Uterus (tissue), 4 donors: Measurements from ENCODE around the gene ZNF205. TPM values are rescaled to one million over a fixed set of nuclear protein-coding genes. Genes with fewer than 3 reads are reported as not detected.
"Not testable (repeated sequence)": the region's sequence is repeated elsewhere in the genome, so short reads cannot be mapped to it uniquely, and the experiment has no call there.

Experiments
- DNase-seq, 2 donors: peaks; one replicate each; pipeline ENCODE4 v3.0.0-alpha.2; 2019 to 2020
- H3K27ac ChIP-seq, 2 donors: fragments of 200-600 bp; sonication (generic); 1 replicate in 1 of 2; 2 replicates in 1 of 2; pipeline ENCODE4 v1.5.1; 2016 to 2018
- H3K27me3 ChIP-seq, 2 donors: fragments of 200-600 bp; sonication (generic); one replicate each; pipeline ENCODE4 v1.5.1; 2018 to 2019; ENCODE audit warnings: control low read depth in 1 of 2
- H3K36me3 ChIP-seq, 2 donors: fragments of 200-600 bp; sonication (generic); one replicate each; pipeline ENCODE4 v1.5.1; 2019; ENCODE audit warnings: control low read depth in 1 of 2
- H3K4me1 ChIP-seq, 2 donors: fragments of 200-600 bp; sonication (generic); one replicate each; pipeline ENCODE4 v1.5.1; 2018 to 2019; ENCODE audit warnings: control low read depth in 1 of 2
- H3K4me3 ChIP-seq, 2 donors: fragments of 200-600 bp; sonication (generic); 1 replicate in 1 of 2; 2 replicates in 1 of 2; pipeline ENCODE4 v1.5.1; 2018 to 2019; ENCODE audit warnings: mild to moderate bottlenecking in 1 of 2
- H3K9me3 ChIP-seq, 2 donors: fragments of 200-600 bp; sonication (generic); one replicate each; pipeline ENCODE4 v1.5.1; 2019; ENCODE audit warnings: control low read depth in 1 of 2
- POLR2A ChIP-seq, 2 donors: fragments of 450-650 bp; IDR thresholded peaks; one replicate each; pipeline ENCODE4 v1.6.1; 2016; ENCODE audit warnings: antibody characterized with exemption in 2 of 2, mild to moderate bottlenecking in 1 of 2, moderate library complexity in 1 of 2
- intact Hi-C: fragments of 100-400 bp; cut with DNase I; formaldehyde crosslinking; loops from one replicate; pipeline ENCODE4 v1.15.1; 2023; ENCODE audit warnings: low total_unique reads
- total RNA-seq, 4 donors: library from RNA; depleted of rRNA in 3 of 4; stranded (reverse); fragments of >200 nt in 3 of 4; gene quantifications; one replicate each; pipeline versions ENCODE4 v1.1.0 to v1.2.4, GENCODE V29; 2014 to 2023
- TF ChIP-seq, protein P1 (sequence below), 4 experiments: fragments of 200-600 bp in 2 of 4; fragments of 450-650 bp in 2 of 4; sonication (generic) in 2 of 4; IDR thresholded peaks; one replicate each; pipeline ENCODE4 v1.5.1; 2016 to 2019; ENCODE audit warnings: antibody characterized with exemption in 4 of 4, mild to moderate bottlenecking in 2 of 4, moderate library complexity in 1 of 4
- donor health status: DM: yes; HTN: yes; CAD: no.

Gene ZNF205
- total RNA-seq, 4 donors from 2014 or later = 12.9 to 26.9 (median 18.3) TPM

DNA sequence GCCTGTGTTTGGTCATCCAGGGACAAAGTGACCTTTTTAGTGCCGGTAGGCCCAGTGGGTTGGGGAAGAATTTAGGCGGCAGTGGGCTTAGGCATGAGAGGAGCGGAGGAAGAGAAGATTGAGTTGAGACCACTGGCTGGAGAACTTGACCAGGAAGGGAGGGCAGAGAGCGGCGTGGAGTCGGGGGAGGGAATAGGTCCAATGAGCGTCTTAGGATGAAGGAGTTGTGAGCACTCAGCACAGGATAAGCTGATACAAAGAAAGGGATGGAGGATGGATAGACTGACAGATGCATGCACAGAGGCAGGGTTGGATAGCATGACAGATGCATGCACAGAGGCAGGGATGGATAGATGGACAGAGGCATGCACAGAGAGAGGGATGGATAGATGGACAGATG is 38.9 kb upstream of the ZNF205 start:
- Histone ChIP-seq H3K27me3 (no peaks in the 10 kb centered on the region), H3K36me3 (no peaks in the 10 kb centered on the region), H3K27ac (no peak overlapping the region), H3K4me1 (no peaks in the 10 kb centered on the region), H3K9me3 (no peaks in the 10 kb centered on the region), H3K4me3 (no peak overlapping the region)
- intact Hi-C loops = no loop called here
- TF ChIP-seq, protein P1, sequence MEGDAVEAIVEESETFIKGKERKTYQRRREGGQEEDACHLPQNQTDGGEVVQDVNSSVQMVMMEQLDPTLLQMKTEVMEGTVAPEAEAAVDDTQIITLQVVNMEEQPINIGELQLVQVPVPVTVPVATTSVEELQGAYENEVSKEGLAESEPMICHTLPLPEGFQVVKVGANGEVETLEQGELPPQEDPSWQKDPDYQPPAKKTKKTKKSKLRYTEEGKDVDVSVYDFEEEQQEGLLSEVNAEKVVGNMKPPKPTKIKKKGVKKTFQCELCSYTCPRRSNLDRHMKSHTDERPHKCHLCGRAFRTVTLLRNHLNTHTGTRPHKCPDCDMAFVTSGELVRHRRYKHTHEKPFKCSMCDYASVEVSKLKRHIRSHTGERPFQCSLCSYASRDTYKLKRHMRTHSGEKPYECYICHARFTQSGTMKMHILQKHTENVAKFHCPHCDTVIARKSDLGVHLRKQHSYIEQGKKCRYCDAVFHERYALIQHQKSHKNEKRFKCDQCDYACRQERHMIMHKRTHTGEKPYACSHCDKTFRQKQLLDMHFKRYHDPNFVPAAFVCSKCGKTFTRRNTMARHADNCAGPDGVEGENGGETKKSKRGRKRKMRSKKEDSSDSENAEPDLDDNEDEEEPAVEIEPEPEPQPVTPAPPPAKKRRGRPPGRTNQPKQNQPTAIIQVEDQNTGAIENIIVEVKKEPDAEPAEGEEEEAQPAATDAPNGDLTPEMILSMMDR (IDR thresholded peaks at IDR 0.05) = no peak
- TF ChIP-seq POLR2A (IDR thresholded peaks at IDR 0.05) = no peak
- no peak for DNase-seq

DNA sequence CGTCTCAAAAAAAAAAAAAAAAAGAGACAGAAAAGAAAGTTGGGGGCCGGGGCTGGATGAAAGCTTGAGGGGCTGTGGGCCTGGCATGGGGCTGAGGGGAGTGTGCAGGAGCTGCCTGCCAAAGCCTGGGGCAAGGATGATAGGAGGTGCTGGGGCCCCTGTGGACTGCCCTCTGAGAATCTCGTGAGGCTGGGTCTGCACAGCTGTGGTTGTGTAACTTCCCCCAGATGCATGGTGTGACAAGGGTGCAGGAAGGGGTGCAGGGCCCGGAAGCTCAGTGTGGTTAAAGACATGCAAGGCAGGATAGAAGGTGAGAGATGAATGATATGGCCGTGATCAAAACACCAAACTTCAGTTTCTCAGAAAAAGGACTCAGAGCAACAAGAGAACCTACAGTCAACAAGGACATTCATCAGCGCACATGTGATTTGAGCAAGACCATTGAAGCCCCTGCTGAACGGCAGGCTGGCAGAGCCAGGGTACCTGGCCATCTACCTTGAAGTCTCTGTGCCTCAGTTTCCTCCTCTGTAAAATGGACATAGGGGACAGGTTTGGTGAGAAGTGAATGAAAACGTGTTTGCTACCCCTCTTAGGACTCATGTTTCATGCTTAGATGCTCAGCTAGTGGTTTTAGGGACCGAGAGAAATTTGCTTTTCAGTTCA is 37.4 kb upstream of the ZNF205 start:
- no peaks in the 10 kb centered on the region for H3K36me3 ChIP-seq
- H3K9me3 ChIP-seq = no peaks in the 10 kb centered on the region
- H3K27ac ChIP-seq = no peak overlapping the region
- TF ChIP-seq, protein P1 (IDR thresholded peaks at IDR 0.05) = no peak
- no peak for TF ChIP-seq POLR2A (IDR thresholded peaks at IDR 0.05)
- H3K27me3 ChIP-seq = no peaks in the 10 kb centered on the region
- DNase-seq = no peak
- intact Hi-C loops = no loop called here
- H3K4me3 ChIP-seq = no peak overlapping the region
- H3K4me1 ChIP-seq = no peaks in the 10 kb centered on the region

DNA sequence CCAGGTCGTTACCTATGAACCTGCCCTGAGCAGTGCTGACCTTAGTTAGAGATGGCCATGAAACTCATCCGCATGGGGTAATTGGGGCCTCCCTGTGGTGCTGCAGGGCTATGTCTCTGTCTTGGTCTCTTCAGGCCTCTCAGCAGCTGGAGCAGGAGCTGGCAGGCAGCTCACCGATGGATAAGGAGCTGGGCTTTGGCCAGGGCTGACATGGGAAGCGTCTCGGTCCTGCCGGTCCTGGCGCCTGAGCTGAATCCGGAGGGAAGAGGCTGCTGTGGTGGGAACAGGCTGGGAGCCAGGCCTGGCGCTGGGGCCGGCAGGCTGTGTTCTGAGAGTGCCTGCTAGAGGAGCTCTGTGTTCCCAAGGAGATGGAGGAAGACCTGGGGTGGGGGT is 36.9 kb upstream of the ZNF205 start:
- H3K4me1 ChIP-seq = no peaks in the 10 kb centered on the region
- no peak for DNase-seq
- TF ChIP-seq, protein P1 (IDR thresholded peaks at IDR 0.05) = no peak
- TF ChIP-seq POLR2A (IDR thresholded peaks at IDR 0.05) = no peak
- H3K9me3 ChIP-seq = no peaks in the 10 kb centered on the region
- intact Hi-C loops = no loop called here
- H3K27me3 ChIP-seq = no peaks in the 10 kb centered on the region
- H3K4me3 ChIP-seq = no peak overlapping the region
- no peaks in the 10 kb centered on the region for H3K36me3 ChIP-seq
- no peak overlapping the region for H3K27ac ChIP-seq

DNA sequence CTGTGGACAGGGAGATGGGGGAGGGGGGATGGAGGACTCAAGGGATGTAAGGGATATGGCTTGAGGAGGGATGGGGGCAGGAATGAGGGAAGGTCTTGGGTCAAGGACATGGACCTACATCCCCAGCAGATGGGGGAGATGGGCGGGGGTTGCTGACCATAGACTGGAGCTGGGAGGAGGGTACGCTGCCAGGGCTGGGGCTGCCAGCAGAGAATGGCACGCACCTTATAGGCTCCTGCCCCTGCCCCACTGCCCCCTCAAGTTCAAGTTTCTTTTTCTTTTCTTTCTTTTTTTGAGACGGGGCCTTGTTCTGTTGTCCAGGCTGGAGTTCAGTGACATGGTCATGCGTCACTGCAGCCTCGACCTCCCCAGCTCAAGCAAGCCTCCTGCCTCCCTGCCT is 36.4 kb upstream of the ZNF205 start:
- H3K27me3 ChIP-seq, H3K36me3 ChIP-seq, H3K27ac ChIP-seq, H3K4me1 ChIP-seq, DNase-seq, intact Hi-C loops, H3K9me3 ChIP-seq, H3K4me3 ChIP-seq: not testable (repeated sequence)

DNA sequence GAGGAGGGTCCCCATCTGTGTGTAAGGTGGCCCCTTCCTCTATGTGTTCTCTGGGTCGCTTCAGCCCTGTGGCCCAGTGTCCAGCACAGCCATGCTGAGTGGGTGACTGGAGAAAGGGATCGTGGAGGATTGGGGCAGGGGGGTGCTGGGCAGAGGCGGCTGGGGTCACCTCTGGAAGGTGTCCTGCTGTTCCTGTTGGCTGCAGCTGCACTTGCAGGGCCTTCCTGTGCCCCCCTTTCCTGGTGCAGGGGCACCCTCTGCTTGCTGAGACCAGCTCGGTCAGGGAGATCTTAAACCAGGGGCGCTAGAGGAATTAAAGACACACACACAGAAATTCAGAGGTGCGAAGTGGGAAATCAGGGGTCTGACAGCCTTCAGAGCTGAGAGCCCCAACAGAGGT is 35.8 kb upstream of the ZNF205 start:
- Histone ChIP-seq H3K4me1 (no peaks in the 10 kb centered on the region), H3K36me3 (no peaks in the 10 kb centered on the region), H3K4me3 (no peak overlapping the region), H3K9me3 (no peaks in the 10 kb centered on the region), H3K27me3 (no peaks in the 10 kb centered on the region), H3K27ac (no peak overlapping the region)
- DNase-seq = no peak
- TF ChIP-seq, protein P1 (IDR thresholded peaks at IDR 0.05) = no peak
- no peak for TF ChIP-seq POLR2A (IDR thresholded peaks at IDR 0.05)
- intact Hi-C loops = no loop called here

DNA sequence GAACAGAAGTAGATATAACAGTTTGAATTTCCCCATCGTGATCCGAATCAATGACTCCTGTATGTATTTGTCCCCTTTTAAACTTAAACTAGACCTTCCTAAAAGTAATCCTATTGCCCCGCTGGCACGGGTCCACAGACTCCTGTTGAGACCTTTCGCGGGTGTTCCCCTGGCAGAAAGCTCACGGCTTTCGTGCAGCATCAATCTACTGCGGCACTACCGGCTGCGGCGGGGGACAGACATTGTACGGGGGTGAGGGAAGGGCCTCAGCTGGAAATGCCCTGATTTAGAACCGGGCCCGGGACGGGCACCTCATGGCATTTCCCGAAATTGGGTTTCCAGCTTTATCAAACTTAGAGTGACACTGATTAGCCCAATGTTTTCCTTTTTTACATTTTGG is 32.4 kb upstream of the ZNF205 start:
- Histone ChIP-seq H3K4me3 (no peak overlapping the region), H3K4me1 (no peaks in the 10 kb centered on the region), H3K36me3 (no peaks in the 10 kb centered on the region), H3K27me3 (no peaks in the 10 kb centered on the region), H3K9me3 (no peaks in the 10 kb centered on the region), H3K27ac (no peak overlapping the region)
- no peak for DNase-seq
- TF ChIP-seq, protein P1 (IDR thresholded peaks at IDR 0.05) = no peak
- TF ChIP-seq POLR2A (IDR thresholded peaks at IDR 0.05) = no peak
- intact Hi-C loops = no loop called here

DNA sequence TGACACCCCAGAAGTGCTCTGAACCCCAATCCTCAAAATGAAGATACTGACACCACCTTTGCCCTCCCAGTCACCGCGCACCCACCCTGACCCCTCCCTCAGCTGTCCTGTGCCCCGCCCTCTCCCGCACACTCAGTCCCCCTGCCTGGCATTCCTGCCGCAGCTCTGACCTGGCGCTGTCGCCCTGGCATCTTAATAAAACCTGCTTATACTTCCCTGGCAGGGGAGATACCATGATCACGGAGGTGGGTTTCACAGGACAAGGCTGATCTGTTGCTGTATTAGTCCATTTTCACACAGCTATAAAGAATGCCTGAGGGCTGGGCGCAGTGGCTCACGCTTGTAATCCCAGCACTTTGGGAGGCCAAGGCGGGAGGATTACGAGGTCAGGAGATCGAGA is 30.4 kb upstream of the ZNF205 start:
- H3K4me1 ChIP-seq, H3K4me3 ChIP-seq, H3K27me3 ChIP-seq, intact Hi-C loops, H3K9me3 ChIP-seq, H3K27ac ChIP-seq, DNase-seq, H3K36me3 ChIP-seq: not testable (repeated sequence)

DNA sequence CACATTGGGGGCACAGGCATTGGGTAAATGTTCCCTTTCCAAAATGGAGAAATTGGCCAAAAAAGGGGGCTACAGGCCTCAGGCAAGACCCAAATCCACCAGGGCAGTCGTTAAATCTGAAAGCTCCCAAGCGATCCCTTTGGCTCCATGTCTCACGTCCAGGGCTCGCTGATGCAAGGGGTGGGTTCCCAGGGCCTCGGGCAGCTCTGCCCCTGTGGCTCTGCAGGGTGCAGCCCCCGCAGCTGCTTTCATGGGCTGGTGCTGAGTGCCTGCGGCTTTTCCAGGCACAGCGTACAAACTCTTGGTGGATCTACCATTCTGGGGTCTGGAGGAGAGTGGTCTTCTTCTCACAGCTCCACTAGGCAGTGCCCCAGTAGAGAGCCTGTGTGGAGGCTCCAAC is 29.0 kb upstream of the ZNF205 start:
- H3K4me3 ChIP-seq = not testable (repeated sequence)

More for the DNA sequence above, 29.0 kb upstream of the ZNF205 start:
- H3K36me3 ChIP-seq, H3K27me3 ChIP-seq, DNase-seq, H3K4me1 ChIP-seq, H3K9me3 ChIP-seq, intact Hi-C loops, H3K27ac ChIP-seq: not testable (repeated sequence)
